Loucy (cell line): Measurements from ENCODE around the gene NAALAD2.
"Not testable (repeated sequence)": the region's sequence is repeated elsewhere in the genome, so short reads cannot be mapped to it uniquely, and the experiment has no call there.

ENCODE experiments used
- H2AFZ ChIP-seq: fragments of 200-600 bp; sonication (generic); 2 replicates; pipeline ENCODE4 v1.6.0; 2016; ENCODE audit warnings: antibody characterized with exemption, mild to moderate bottlenecking, low read length, moderate library complexity
- H3F3A ChIP-seq: fragments of 200-600 bp; 2 replicates; pipeline ENCODE4 v1.6.0; 2016; ENCODE audit warnings: antibody characterized with exemption, low read depth, mild to moderate bottlenecking
- H3K27me3 ChIP-seq: fragments of 200-600 bp; sonication (generic); 2 replicates; pipeline ENCODE4 v1.6.1; 2014; ENCODE audit warnings: low read length, mild to moderate bottlenecking; ENCODE audit not compliant: insufficient read depth, poor library complexity, severe bottlenecking
- H3K36me3 ChIP-seq: fragments of 200-600 bp; sonication (generic); 2 replicates; pipeline ENCODE4 v1.6.1; 2016; ENCODE audit warnings: low read length; ENCODE audit not compliant: insufficient read depth
- H3K4me1 ChIP-seq: fragments of 200-600 bp; sonication (generic); 2 replicates; pipeline ENCODE4 v1.5.1; 2014; ENCODE audit warnings: low read length, mild to moderate bottlenecking; ENCODE audit not compliant: insufficient read depth, poor library complexity, severe bottlenecking
- H3K4me2 ChIP-seq: fragments of 200-600 bp; sonication (generic); 2 replicates; pipeline ENCODE4 v1.6.0; 2014; ENCODE audit warnings: antibody characterized with exemption, low read length, low read depth, mild to moderate bottlenecking; ENCODE audit not compliant: poor library complexity, severe bottlenecking
- H3K4me3 ChIP-seq: fragments of 200-600 bp; sonication (generic); 2 replicates; pipeline ENCODE4 v1.5.1; 2014; ENCODE audit warnings: low read length, mild to moderate bottlenecking, mixed read lengths; ENCODE audit not compliant: poor library complexity, severe bottlenecking
- H3K79me2 ChIP-seq: fragments of 200-600 bp; sonication (generic); 2 replicates; pipeline ENCODE4 v1.6.1; 2014; ENCODE audit warnings: low read length; ENCODE audit not compliant: insufficient read depth
- H3K9ac ChIP-seq: fragments of 200-600 bp; sonication (generic); 2 replicates; pipeline ENCODE4 v1.6.0; 2014; ENCODE audit warnings: mild to moderate bottlenecking, low read depth, low read length, moderate library complexity; ENCODE audit not compliant: poor library complexity, severe bottlenecking
- H3K9me2 ChIP-seq: fragments of 200-600 bp; sonication (generic); replicated peaks from 2 replicates; pipeline ENCODE4 v1.6.1; 2016; ENCODE audit warnings: low read depth, low read length, mixed read lengths
- H3K9me3 ChIP-seq: fragments of 200-600 bp; sonication (generic); 2 replicates; pipeline ENCODE4 v1.6.1; 2014; ENCODE audit warnings: mild to moderate bottlenecking, antibody characterized with exemption, low read length, low read depth; ENCODE audit not compliant: insufficient read depth
- H4K20me1 ChIP-seq: fragments of 200-600 bp; sonication (generic); 2 replicates; pipeline ENCODE4 v1.6.0; 2014; ENCODE audit warnings: antibody characterized with exemption, low read length, mild to moderate bottlenecking; ENCODE audit not compliant: insufficient read depth, poor library complexity, severe bottlenecking
- EZH2phosphoT487 ChIP-seq: fragments of 200-600 bp; IDR thresholded peaks from 2 replicates; pipeline ENCODE4 v1.6.1; 2018; ENCODE audit warnings: antibody characterized with exemption, mild to moderate bottlenecking, moderate library complexity, borderline replicate concordance
- TF ChIP-seq, protein P1 (sequence below): fragments of 200-600 bp; sonication (generic); conservative IDR thresholded peaks from 2 replicates; pipeline ENCODE4 v1.5.1; 2014; ENCODE audit warnings: mild to moderate bottlenecking, antibody characterized with exemption, low read length

The NAALAD2 gene

DNA sequence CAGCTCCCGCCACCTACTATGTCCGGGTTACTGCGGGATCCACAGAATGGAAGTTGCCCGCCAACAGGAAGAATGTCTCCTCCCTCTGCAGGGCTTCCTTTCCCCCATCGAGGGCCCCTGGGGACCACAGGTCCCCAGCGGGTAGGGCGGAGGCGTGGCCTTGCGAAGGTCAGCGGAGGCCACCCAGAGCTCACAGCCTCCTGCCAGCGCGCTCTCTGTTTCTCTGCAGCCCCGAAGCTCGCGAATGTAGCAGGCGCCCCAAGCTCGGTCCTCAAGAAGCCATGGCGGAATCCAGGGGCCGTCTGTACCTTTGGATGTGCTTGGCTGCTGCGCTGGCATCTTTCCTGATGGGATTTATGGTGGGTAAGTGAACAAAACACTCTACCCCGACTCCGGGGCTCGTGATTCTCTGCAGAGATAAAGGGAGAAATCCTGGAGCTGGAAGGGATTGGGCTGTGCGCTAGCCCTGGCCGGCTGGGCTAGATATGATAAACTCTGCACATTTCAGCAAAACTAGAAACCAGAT is at the start of gene NAALAD2:
Gene NAALAD2, plus strand, starts transcription at position 186 of the 526 bp plus-strand sequence. Its CDS starts 96 bp downstream, at position 282.
- no peak within 1 kb of the TSS for H3K4me2 ChIP-seq
- no peaks in the 10 kb centered on the region for H3K4me1 ChIP-seq
- no peak within 1 kb of the TSS for H3K9ac ChIP-seq
- no peaks in the 10 kb centered on the region for H3K9me3 ChIP-seq
- H4K20me1 ChIP-seq = no peaks in the 10 kb centered on the region
- no peaks in the 10 kb centered on the region for H3K79me2 ChIP-seq
- no peak within 1 kb of the TSS for H2AFZ ChIP-seq
- no peaks in the 10 kb centered on the region for H3F3A ChIP-seq
- no peak within 1 kb of the TSS for H3K4me3 ChIP-seq
- H3K27me3 ChIP-seq = no peaks in the 10 kb centered on the region
- TF ChIP-seq EZH2phosphoT487 = no peak
- TF ChIP-seq, protein P1, sequence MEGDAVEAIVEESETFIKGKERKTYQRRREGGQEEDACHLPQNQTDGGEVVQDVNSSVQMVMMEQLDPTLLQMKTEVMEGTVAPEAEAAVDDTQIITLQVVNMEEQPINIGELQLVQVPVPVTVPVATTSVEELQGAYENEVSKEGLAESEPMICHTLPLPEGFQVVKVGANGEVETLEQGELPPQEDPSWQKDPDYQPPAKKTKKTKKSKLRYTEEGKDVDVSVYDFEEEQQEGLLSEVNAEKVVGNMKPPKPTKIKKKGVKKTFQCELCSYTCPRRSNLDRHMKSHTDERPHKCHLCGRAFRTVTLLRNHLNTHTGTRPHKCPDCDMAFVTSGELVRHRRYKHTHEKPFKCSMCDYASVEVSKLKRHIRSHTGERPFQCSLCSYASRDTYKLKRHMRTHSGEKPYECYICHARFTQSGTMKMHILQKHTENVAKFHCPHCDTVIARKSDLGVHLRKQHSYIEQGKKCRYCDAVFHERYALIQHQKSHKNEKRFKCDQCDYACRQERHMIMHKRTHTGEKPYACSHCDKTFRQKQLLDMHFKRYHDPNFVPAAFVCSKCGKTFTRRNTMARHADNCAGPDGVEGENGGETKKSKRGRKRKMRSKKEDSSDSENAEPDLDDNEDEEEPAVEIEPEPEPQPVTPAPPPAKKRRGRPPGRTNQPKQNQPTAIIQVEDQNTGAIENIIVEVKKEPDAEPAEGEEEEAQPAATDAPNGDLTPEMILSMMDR = no peak
- H3K36me3 ChIP-seq = no peaks in the 10 kb centered on the region
- H3K9me2 ChIP-seq = no peaks in the 10 kb centered on the region

DNA sequence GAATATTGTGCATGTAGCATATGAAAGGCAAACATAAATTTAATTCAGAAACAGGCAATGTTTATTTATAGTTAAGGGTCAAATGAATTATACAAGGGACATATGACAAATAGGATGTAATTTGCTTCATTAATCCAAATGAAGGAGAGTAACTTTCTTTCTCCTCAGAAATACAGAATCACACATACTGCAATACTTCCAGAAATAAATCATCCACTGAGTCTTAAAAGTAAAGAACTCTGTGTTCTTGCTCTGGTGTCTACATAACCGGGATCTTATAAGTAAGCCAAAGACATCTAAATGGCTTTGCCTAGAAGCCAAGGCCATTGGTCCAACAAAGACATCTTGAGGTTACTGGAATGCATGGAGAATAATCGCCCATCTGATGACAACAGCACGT is 48.8 kb upstream of the NAALAD2 start, which contains the start of gene UBTFL1:
Gene UBTFL1, plus strand, starts transcription at position 301 of the 400 bp plus-strand sequence. Its CDS starts 0 bp downstream, at position 301.
- H3K4me1 ChIP-seq, H3K36me3 ChIP-seq, H3K4me2 ChIP-seq, H3K9me2 ChIP-seq, H3K9me3 ChIP-seq, H3K9ac ChIP-seq, H3F3A ChIP-seq, H3K79me2 ChIP-seq, H4K20me1 ChIP-seq, H3K27me3 ChIP-seq, H3K4me3 ChIP-seq, H2AFZ ChIP-seq: not testable (repeated sequence)

DNA sequence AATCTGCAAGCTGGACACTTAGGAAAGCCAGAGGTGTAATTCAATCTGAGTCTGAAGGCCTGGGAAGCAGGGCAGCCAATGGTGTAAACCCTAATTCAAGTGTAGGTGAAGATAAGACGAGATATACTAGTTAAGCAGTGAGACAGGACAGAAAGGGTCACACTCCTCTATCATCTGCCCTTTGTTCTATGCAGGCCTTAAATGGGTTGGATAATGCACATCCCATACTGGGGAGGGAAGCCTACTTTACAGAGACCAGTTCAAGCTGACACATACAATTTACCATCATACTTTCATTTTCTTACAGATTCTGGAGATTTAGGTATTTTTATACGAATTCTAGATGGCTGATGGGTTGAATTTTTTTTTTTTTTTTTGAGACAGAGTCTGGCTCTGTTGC is 45.7 kb upstream of the NAALAD2 start:
- H3F3A ChIP-seq, H3K9me3 ChIP-seq, H3K4me2 ChIP-seq, H4K20me1 ChIP-seq, H2AFZ ChIP-seq, H3K27me3 ChIP-seq, H3K4me3 ChIP-seq, H3K9ac ChIP-seq, H3K36me3 ChIP-seq, H3K4me1 ChIP-seq, H3K79me2 ChIP-seq, H3K9me2 ChIP-seq: not testable (repeated sequence)

DNA sequence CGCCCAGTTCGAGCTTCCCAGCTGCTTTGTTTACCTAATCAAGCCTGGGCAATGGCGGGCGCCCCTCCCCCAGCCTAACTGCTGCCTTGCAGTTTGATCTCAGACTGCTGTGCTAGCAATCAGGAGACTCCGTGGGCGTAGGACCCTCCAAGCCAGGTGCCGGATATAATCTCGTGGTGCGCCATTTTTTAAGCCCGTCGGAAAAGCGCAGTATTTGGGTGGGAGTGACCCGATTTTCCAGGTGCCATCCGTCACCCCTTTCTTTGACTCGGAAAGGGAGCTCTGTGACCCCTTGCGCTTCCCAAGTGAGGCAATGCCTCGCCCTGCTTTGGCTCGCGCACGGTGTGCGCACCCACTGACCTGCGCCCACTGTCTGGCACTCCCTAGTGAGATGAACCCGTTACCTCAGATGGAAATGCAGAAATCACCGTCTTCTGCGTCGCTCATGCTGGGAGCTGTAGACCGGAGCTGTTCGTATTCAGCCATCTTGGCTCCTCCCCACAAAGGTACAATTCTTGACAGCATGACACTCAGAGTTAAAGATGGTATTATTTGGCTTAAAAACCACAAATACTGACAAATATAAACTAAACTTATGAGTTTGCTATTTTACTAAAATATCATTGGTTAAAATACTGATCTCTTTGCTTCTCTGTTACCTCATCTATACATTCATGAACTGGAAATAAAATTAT is 39.1 kb upstream of the NAALAD2 start:
- H3K9ac ChIP-seq, H3K4me3 ChIP-seq, H3K27me3 ChIP-seq, H3K36me3 ChIP-seq, H3F3A ChIP-seq, H3K79me2 ChIP-seq, H3K4me1 ChIP-seq, H2AFZ ChIP-seq, H3K4me2 ChIP-seq, H3K9me3 ChIP-seq, H3K9me2 ChIP-seq, H4K20me1 ChIP-seq: not testable (repeated sequence)

DNA sequence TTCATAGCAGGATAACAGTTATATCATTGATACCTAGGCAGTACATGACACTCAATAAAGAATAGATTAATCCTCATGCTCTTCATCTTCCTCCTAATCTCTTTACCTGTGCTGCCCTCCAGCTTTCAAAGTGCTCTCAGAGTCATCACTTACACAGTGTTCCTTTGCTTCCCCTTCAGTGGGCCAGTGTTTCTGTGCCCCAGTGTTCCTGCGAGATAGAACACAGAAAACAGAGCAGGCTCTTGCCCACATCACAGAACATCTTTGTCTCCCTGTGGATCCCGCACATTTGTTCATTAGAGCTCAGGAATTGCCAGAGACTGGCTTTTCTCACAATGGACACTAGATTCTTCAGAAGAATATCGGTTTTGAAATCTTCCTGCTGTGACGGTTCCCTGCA is 36.2 kb upstream of the NAALAD2 start:
- not testable (repeated sequence) for H3K9ac ChIP-seq, H3K9me2 ChIP-seq, H3K4me3 ChIP-seq, H3K27me3 ChIP-seq, H3K79me2 ChIP-seq, H2AFZ ChIP-seq, H4K20me1 ChIP-seq, H3K36me3 ChIP-seq, H3K4me1 ChIP-seq, H3K4me2 ChIP-seq, H3F3A ChIP-seq, H3K9me3 ChIP-seq
